Neural progenitor cell (in vitro differentiated cells): ENCODE data around the gene KLF6. TPM values are rescaled to one million over a fixed set of nuclear protein-coding genes. Genes with fewer than 3 reads are reported as not detected.

Experiments used
- DNase-seq: peaks from one replicate; pipeline ENCODE4 v3.0.0-alpha.2; 2016; ENCODE audit warnings: low spot score
- H2AFZ ChIP-seq: fragments of 200-600 bp; sonication (generic); replicated peaks from 2 replicates; pipeline ENCODE4 v1.6.1; 2016; ENCODE audit warnings: antibody characterized with exemption
- H3F3A ChIP-seq: fragments of 200-600 bp; sonication (generic); 2 replicates; pipeline ENCODE4 v1.6.1; 2016; ENCODE audit warnings: antibody characterized with exemption, low read depth
- H3K27ac ChIP-seq: fragments of 200-600 bp; sonication (generic); 2 replicates; pipeline ENCODE4 v1.5.1; 2016; ENCODE audit warnings: mild to moderate bottlenecking
- H3K27me3 ChIP-seq: fragments of 200-600 bp; sonication (generic); 2 replicates; pipeline ENCODE4 v1.6.1; 2016; ENCODE audit warnings: mild to moderate bottlenecking, moderate library complexity
- H3K36me3 ChIP-seq: fragments of 200-600 bp; sonication (generic); 2 replicates; pipeline ENCODE4 v1.5.1; 2016
- H3K4me1 ChIP-seq: fragments of 200-600 bp; sonication (generic); 2 replicates; pipeline ENCODE4 v1.6.1; 2016; ENCODE audit warnings: mixed run types
- H3K4me2 ChIP-seq: fragments of 200-600 bp; sonication (generic); 2 replicates; pipeline ENCODE4 v1.6.1; 2016
- H3K4me3 ChIP-seq: fragments of 200-600 bp; sonication (generic); 2 replicates; pipeline ENCODE4 v1.5.1; 2016
- H3K79me2 ChIP-seq: fragments of 200-600 bp; sonication (generic); 2 replicates; pipeline ENCODE4 v1.6.1; 2016; ENCODE audit warnings: low read depth
- H3K9ac ChIP-seq: fragments of 200-600 bp; sonication (generic); 2 replicates; pipeline ENCODE4 v1.6.1; 2016
- H3K9me3 ChIP-seq: fragments of 200-600 bp; sonication (generic); 2 replicates; pipeline ENCODE4 v1.5.1; 2016; ENCODE audit warnings: low read depth
- H4K20me1 ChIP-seq: fragments of 200-600 bp; sonication (generic); 2 replicates; pipeline ENCODE4 v1.6.1; 2016; ENCODE audit warnings: low read depth
- H3K27ac Mint-ChIP-seq: 3 replicates; pipeline ENCODE4 v1.8.0; 2021; ENCODE audit warnings: mixed read lengths
- H3K27me3 Mint-ChIP-seq: 2 replicates; pipeline ENCODE4 v1.8.0; 2022; ENCODE audit warnings: low read depth, mild to moderate bottlenecking, inconsistent platforms, moderate library complexity, mixed read lengths; ENCODE audit not compliant: insufficient read depth
- H3K36me3 Mint-ChIP-seq: 3 replicates; pipeline ENCODE4 v1.8.0; 2021; ENCODE audit warnings: mixed read lengths
- H3K4me1 Mint-ChIP-seq: 3 replicates; pipeline ENCODE4 v1.8.0; 2021; ENCODE audit warnings: mixed read lengths
- H3K4me3 Mint-ChIP-seq: 3 replicates; pipeline ENCODE4 v1.8.0; 2021; ENCODE audit warnings: mild to moderate bottlenecking, moderate library complexity, mixed read lengths
- H3K9me3 Mint-ChIP-seq: 3 replicates; pipeline ENCODE4 v1.8.0; 2020; ENCODE audit warnings: mixed read lengths
- EZH2 ChIP-seq: fragments of 200-600 bp; sonication (generic); IDR thresholded peaks from 2 replicates; pipeline ENCODE4 v1.6.1; 2017; ENCODE audit warnings: antibody characterized with exemption, mild to moderate bottlenecking, moderate library complexity
- EZH2phosphoT487 ChIP-seq: fragments of 200-600 bp; sonication (generic); IDR thresholded peaks from 2 replicates; pipeline ENCODE4 v1.6.1; 2017; ENCODE audit warnings: antibody characterized with exemption
- total RNA-seq: library from RNA; depleted of rRNA; stranded (reverse); fragments of >200 nt; gene quantifications from 2 replicates; pipeline ENCODE4 v1.2.3, GENCODE V29; 2015; ENCODE audit warnings: low replicate concordance
- TF ChIP-seq, protein P1 (sequence below): fragments of 200-600 bp; sonication (generic); IDR thresholded peaks from 2 replicates; pipeline ENCODE4 v1.5.1; 2017; ENCODE audit warnings: antibody characterized with exemption, mild to moderate bottlenecking

The KLF6 gene
- total RNA-seq, 1 donor from 2014 or later: 11.9 TPM

DNA sequence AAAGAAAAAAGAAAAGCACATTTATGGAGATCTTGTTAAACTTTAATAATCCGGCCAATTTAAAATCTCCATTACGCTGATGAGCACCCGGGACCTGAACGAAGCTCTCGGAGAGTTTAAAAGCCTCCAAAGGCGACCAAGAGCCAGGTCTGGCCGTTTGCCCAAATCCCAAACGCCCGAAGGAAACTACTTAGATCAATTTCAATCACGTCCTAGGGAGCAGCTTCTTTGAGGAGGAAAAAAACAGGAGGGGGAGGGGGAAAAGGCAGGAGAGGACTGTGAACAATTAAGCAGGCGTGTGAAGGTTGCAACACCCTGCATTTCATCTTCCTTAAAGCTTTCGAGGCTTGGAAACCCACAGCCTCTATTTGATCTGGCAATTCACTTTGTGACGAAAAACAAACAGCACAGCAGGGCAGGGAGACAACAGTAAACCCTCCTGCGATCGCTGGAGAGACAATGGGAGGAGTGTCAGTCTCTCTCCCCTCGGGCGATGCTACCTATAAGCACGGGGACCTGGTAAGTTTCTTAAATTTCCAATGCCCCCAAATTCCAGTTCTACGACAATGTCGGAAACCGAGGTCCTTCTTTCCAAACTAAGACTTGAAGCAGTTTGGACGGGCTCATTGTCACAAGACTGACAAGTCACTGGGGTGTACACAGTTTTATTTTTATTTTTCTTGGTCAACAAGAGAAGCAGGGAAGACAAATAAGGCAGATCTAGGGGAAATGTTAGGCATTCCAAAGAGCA is 1.2 kb downstream of the KLF6 start:
- peak overlapping the region; percentile 84 for H3K4me3 ChIP-seq

DNA sequence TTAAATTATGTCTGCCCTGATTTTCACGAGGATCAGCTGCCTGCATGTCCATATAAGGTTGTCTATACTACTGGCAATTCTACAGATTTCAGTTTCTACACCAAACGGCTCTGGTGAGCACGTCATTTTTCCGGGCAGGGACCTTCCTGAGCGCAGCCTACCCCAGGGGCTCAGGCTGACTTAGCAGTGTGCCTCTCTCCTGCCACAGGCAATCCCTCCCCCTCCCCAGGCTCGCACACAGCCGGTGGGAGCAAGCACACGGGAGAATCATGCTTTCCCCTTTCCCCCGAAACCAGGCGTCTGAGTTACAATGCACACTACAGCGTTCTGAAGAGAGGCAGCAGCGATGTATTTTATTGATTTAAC is 1.7 kb downstream of the KLF6 start:
- Histone ChIP-seq H4K20me1 (peaks cover 55% of the 10 kb centered on the region), H2AFZ (no peak overlapping the region), H3K79me2 (peaks cover 58% of the 10 kb centered on the region), H3K27me3 (peaks cover 18% of the 10 kb centered on the region), H3K4me3 (peak overlapping the region; percentile 84), H3K36me3 (no peaks in the 10 kb centered on the region), H3K4me2 (peak overlapping the region; percentile 86), H3K27ac (peak overlapping the region; percentile 78), H3K9ac (peak overlapping the region; percentile 59), H3K4me1 (peaks cover 18% of the 10 kb centered on the region), H3F3A (peaks cover 17% of the 10 kb centered on the region), H3K9me3 (no peaks in the 10 kb centered on the region)
- Mint-ChIP-seq H3K36me3 (peaks cover 32% of the 10 kb centered on the region), H3K4me3 (peak overlapping the region; percentile 97), H3K9me3 (no peaks in the 10 kb centered on the region), H3K27me3 (peaks cover 19% of the 10 kb centered on the region), H3K27ac (peak overlapping the region; percentile 97), H3K4me1 (peaks cover 37% of the 10 kb centered on the region)
- peak; percentile 73 for DNase-seq
- TF ChIP-seq EZH2: no peak
- TF ChIP-seq EZH2phosphoT487: no peak

More for the DNA sequence above, 1.2 kb downstream of the KLF6 start:
- H2AFZ ChIP-seq: no peak overlapping the region
- H3K4me1 ChIP-seq: peaks cover 18% of the 10 kb centered on the region
- H4K20me1 ChIP-seq: peaks cover 51% of the 10 kb centered on the region
- peak; percentile 83 for DNase-seq
- Mint-ChIP-seq H3K27me3 (peaks cover 19% of the 10 kb centered on the region), H3K27ac (peak overlapping the region; percentile 97), H3K36me3 (peaks cover 27% of the 10 kb centered on the region), H3K4me1 (peaks cover 37% of the 10 kb centered on the region), H3K9me3 (peaks cover 3% of the 10 kb centered on the region), H3K4me3 (peak overlapping the region; percentile 97)
- H3K27me3 ChIP-seq: peaks cover 18% of the 10 kb centered on the region
- TF ChIP-seq EZH2phosphoT487 (peak; percentile 64), EZH2 (no peak)
- TF ChIP-seq, protein P1, sequence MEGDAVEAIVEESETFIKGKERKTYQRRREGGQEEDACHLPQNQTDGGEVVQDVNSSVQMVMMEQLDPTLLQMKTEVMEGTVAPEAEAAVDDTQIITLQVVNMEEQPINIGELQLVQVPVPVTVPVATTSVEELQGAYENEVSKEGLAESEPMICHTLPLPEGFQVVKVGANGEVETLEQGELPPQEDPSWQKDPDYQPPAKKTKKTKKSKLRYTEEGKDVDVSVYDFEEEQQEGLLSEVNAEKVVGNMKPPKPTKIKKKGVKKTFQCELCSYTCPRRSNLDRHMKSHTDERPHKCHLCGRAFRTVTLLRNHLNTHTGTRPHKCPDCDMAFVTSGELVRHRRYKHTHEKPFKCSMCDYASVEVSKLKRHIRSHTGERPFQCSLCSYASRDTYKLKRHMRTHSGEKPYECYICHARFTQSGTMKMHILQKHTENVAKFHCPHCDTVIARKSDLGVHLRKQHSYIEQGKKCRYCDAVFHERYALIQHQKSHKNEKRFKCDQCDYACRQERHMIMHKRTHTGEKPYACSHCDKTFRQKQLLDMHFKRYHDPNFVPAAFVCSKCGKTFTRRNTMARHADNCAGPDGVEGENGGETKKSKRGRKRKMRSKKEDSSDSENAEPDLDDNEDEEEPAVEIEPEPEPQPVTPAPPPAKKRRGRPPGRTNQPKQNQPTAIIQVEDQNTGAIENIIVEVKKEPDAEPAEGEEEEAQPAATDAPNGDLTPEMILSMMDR: no peak
- H3K79me2 ChIP-seq: peaks cover 54% of the 10 kb centered on the region
- H3K9me3 ChIP-seq: no peaks in the 10 kb centered on the region
- H3K36me3 ChIP-seq: no peaks in the 10 kb centered on the region
- peak overlapping the region; percentile 86 for H3K4me2 ChIP-seq
- peaks cover 17% of the 10 kb centered on the region for H3F3A ChIP-seq
- peak overlapping the region; percentile 59 for H3K9ac ChIP-seq
- peak overlapping the region; percentile 78 for H3K27ac ChIP-seq

DNA sequence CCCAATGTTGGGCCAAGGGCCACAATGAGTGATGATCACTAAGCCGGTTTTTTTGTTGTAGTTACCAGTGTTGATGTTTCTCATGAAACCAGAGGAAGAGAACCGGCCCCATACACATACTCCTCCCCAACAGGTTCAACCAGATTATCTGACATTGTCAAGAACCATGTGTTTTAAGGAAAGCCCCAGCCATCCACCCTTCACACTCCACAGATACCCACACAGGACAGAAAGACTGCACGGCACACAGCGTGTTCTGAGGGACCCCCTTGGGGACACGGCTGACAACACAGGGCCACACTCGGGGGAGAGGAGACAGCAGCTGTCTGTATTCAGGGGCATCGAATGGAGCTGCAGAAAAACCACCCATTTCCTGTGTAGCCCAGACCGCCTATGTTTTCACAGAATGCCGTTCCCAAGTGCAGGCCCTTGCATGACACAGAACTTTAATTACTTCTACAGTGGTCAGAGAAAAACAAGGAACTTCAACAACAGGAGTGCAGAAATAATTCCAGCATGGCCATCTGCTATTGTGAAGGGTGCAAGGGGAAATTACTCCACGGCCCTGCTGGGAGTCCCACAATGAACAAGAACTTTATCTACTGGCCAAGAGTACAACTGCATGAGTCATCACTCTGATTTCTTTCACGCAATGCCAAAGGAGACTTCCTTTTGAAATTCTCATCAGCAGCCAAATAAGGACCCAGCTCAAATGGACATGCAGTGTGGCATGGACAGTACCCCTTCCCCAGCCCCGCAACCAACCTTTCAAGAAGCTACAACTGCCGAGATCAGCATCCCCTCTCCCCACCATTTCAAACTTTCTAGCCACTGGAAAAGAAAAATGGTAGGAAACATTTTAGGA is 2.3 kb downstream of the KLF6 start:
- Histone ChIP-seq H4K20me1 (peaks cover 57% of the 10 kb centered on the region), H3K36me3 (no peaks in the 10 kb centered on the region), H3K9ac (peak overlapping the region; percentile 59), H3K4me2 (peak overlapping the region; percentile 86), H3F3A (peaks cover 17% of the 10 kb centered on the region), H2AFZ (no peak overlapping the region), H3K9me3 (no peaks in the 10 kb centered on the region), H3K4me1 (peaks cover 18% of the 10 kb centered on the region), H3K4me3 (peak overlapping the region; percentile 84), H3K27me3 (peaks cover 17% of the 10 kb centered on the region), H3K27ac (no peak overlapping the region), H3K79me2 (peaks cover 58% of the 10 kb centered on the region)
- TF ChIP-seq, protein P1: no peak
- TF ChIP-seq EZH2: no peak
- no peak for TF ChIP-seq EZH2phosphoT487
- no peak for DNase-seq
- Mint-ChIP-seq H3K4me1 (peaks cover 34% of the 10 kb centered on the region), H3K27ac (peak overlapping the region; percentile 97), H3K36me3 (peaks cover 37% of the 10 kb centered on the region), H3K9me3 (no peaks in the 10 kb centered on the region), H3K27me3 (peaks cover 18% of the 10 kb centered on the region), H3K4me3 (peak overlapping the region; percentile 97)
